OCI-LY1 (cell line): ENCODE data around the gene GPX8.

Experiments
- H2AFZ ChIP-seq: fragments of 200-600 bp; sonication (generic), shearing (Covaris generic); 2 replicates; pipeline ENCODE4 v1.6.0; 2014; ENCODE audit warnings: antibody characterized with exemption, mild to moderate bottlenecking, low read length
- H3F3A ChIP-seq: fragments of 200-600 bp; sonication (generic), shearing (Covaris generic); 2 replicates; pipeline ENCODE4 v1.6.0; 2014; ENCODE audit warnings: mild to moderate bottlenecking, antibody characterized with exemption, low read length, moderate library complexity; ENCODE audit not compliant: insufficient read depth
- H3K27ac ChIP-seq: fragments of 200-600 bp; sonication (generic); 2 replicates; pipeline ENCODE4 v1.5.1; 2014; ENCODE audit warnings: low read length, mixed run types, mild to moderate bottlenecking, low read depth; ENCODE audit not compliant: poor library complexity, severe bottlenecking
- H3K27me3 ChIP-seq: fragments of 200-600 bp; sonication (generic); 2 replicates; pipeline ENCODE4 v1.6.0; 2014; ENCODE audit warnings: antibody characterized with exemption, mild to moderate bottlenecking, low read length, moderate library complexity; ENCODE audit not compliant: insufficient read depth
- H3K36me3 ChIP-seq: fragments of 200-600 bp; sonication (generic); 2 replicates; pipeline ENCODE4 v1.6.1; 2014; ENCODE audit warnings: mild to moderate bottlenecking, antibody characterized with exemption, low read length, moderate library complexity, mixed read lengths; ENCODE audit not compliant: insufficient read depth
- H3K4me1 ChIP-seq: fragments of 200-600 bp; sonication (generic); 2 replicates; pipeline ENCODE4 v1.5.1; 2014; ENCODE audit warnings: mild to moderate bottlenecking, low read length, moderate library complexity; ENCODE audit not compliant: insufficient read depth, severe bottlenecking
- H3K4me2 ChIP-seq: fragments of 200-600 bp; sonication (generic), shearing (Covaris generic); 2 replicates; pipeline ENCODE4 v1.6.1; 2014; ENCODE audit warnings: low read length
- H3K4me3 ChIP-seq: fragments of 200-600 bp; sonication (generic); 2 replicates; pipeline ENCODE4 v1.5.1; 2014; ENCODE audit warnings: low read length, low read depth, mild to moderate bottlenecking, mixed read lengths; ENCODE audit not compliant: poor library complexity, severe bottlenecking
- H3K79me2 ChIP-seq: fragments of 200-600 bp; shearing (Covaris generic); 2 replicates; pipeline ENCODE4 v1.6.1; 2016; ENCODE audit warnings: mixed run types, low read length, mixed read lengths; ENCODE audit not compliant: insufficient read depth
- H3K9ac ChIP-seq: fragments of 200-600 bp; sonication (generic), shearing (Covaris generic); 2 replicates; pipeline ENCODE4 v1.6.1; 2014; ENCODE audit warnings: mild to moderate bottlenecking, low read length, mixed read lengths
- H3K9me2 ChIP-seq: fragments of 200-600 bp; sonication (generic), shearing (Covaris generic); 2 replicates; pipeline ENCODE4 v1.6.1; 2014; ENCODE audit warnings: low read depth, mild to moderate bottlenecking, low read length, mixed read lengths
- H3K9me3 ChIP-seq: fragments of 200-600 bp; shearing (Covaris generic); 2 replicates; pipeline ENCODE4 v1.6.1; 2014; ENCODE audit warnings: low read length, mixed read lengths
- H4K20me1 ChIP-seq: fragments of 200-600 bp; sonication (generic), shearing (Covaris generic); 2 replicates; pipeline ENCODE4 v1.6.0; 2016; ENCODE audit warnings: mild to moderate bottlenecking, low read length; ENCODE audit not compliant: insufficient read depth
- EZH2 ChIP-seq: fragments of 200-600 bp; sonication (generic), shearing (Covaris generic); IDR thresholded peaks from 2 replicates; pipeline ENCODE4 v1.8.0; 2017; ENCODE audit warnings: borderline replicate concordance, mixed run types, mild to moderate bottlenecking, antibody characterized with exemption, low read length, moderate library complexity, mixed read lengths
- TF ChIP-seq, protein P1 (sequence below): fragments of 200-600 bp; sonication (generic), shearing (Covaris generic); IDR thresholded peaks from 2 replicates; pipeline ENCODE4 v1.5.1; 2017; ENCODE audit warnings: mild to moderate bottlenecking, antibody characterized with exemption, low read length, moderate library complexity, mixed read lengths

GPX8 gene

DNA sequence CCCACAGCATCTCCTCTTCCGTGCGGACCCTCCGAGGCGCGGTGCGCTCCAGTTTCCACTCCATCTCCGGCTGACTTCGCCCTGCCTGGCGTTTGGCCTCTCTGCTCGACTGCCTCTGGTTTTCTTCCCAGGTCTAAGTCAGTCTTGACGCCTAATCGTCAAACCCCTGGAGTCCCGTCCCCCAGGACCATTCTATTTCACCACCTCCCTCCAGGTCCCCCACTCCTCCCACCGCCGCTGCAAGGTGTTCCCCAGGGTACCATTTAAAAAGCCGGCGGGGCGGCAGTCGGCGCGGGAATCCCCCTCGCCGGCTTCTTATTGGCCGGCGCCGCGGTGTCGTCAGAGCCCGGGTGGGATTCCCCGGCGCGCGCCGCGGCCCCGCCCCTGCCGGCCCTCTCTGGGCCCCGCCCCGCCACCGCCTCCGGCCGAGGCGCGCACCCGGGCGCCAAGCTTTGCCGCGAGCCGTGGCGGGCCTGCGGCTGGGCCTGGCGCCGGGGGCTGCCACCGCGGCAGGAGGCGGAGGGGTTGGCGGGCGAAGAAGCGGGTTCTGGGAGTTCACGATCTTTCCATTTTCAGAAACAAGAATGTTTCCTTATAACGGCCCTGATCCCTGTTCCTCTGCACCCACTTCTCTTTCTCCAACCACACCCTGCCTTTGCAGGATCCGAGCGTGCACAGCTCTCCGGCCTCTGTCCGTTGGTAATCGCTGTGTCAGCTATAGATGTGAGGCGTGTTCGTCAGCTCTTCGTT lies 13.1 kb downstream of the GPX8 start, which contains the start of gene CDC20B:
CDC20B (minus strand) TSS at position 241 of the 750 bp plus-strand sequence; CDS start at position 64, 177 bp downstream.
- Histone ChIP-seq H3K4me3 (peak within 1 kb of the TSS; percentile 65), H3K4me1 (peaks cover 31% of the 10 kb centered on the region), H3F3A (no peaks in the 10 kb centered on the region), H2AFZ (peak within 1 kb of the TSS; percentile 31; the same call in 1 of the 2 replicates), H3K4me2 (peak within 1 kb of the TSS; percentile 93), H3K79me2 (no peaks in the 10 kb centered on the region), H3K9me3 (no peaks in the 10 kb centered on the region), H3K9me2 (no peaks in the 10 kb centered on the region), H4K20me1 (no peaks in the 10 kb centered on the region), H3K9ac (peak within 1 kb of the TSS; percentile 34; the same call in 1 of the 2 replicates), H3K27me3 (no peaks in the 10 kb centered on the region), H3K36me3 (no peaks in the 10 kb centered on the region), H3K27ac (no peak within 1 kb of the TSS)
- TF ChIP-seq EZH2 = no peak
- TF ChIP-seq, protein P1, sequence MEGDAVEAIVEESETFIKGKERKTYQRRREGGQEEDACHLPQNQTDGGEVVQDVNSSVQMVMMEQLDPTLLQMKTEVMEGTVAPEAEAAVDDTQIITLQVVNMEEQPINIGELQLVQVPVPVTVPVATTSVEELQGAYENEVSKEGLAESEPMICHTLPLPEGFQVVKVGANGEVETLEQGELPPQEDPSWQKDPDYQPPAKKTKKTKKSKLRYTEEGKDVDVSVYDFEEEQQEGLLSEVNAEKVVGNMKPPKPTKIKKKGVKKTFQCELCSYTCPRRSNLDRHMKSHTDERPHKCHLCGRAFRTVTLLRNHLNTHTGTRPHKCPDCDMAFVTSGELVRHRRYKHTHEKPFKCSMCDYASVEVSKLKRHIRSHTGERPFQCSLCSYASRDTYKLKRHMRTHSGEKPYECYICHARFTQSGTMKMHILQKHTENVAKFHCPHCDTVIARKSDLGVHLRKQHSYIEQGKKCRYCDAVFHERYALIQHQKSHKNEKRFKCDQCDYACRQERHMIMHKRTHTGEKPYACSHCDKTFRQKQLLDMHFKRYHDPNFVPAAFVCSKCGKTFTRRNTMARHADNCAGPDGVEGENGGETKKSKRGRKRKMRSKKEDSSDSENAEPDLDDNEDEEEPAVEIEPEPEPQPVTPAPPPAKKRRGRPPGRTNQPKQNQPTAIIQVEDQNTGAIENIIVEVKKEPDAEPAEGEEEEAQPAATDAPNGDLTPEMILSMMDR = no peak

DNA sequence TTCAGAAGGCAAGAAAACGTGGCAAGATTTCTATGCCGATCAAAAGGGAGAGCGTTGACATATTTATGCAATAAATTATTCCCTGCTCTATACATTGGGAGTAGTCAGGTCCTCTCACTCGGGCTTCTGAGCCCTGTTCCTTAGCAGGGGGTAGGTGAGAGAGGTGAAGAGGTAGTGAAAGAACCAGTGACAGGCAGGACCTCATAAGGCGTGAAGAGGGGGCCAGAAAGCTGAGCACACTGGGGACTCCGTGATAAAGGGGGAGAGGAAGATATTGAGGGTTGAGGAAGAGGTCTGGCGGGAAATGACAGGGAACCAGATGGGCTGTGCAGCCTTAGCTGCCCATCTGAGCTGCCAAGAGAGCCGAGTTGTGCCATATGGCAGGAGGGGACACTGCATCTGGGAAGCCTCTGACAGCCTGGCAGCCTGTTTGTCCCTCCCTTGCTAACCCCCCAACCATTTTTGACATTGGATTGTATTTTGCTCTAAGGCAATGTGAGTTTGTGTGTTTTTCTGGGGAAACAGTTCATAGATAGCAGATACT lies 13.8 kb downstream of the GPX8 start:
- Histone ChIP-seq H3K9me3 (no peaks in the 10 kb centered on the region), H2AFZ (peak overlapping the region; percentile 31; the same call in 1 of the 2 replicates), H3K4me2 (peak overlapping the region; percentile 68), H3K4me1 (peaks cover 31% of the 10 kb centered on the region), H3F3A (no peaks in the 10 kb centered on the region), H3K79me2 (no peaks in the 10 kb centered on the region), H3K9ac (peak overlapping the region; percentile 34; the same call in 1 of the 2 replicates), H3K4me3 (peak overlapping the region; percentile 65), H3K9me2 (no peaks in the 10 kb centered on the region), H3K36me3 (no peaks in the 10 kb centered on the region), H4K20me1 (no peaks in the 10 kb centered on the region), H3K27me3 (no peaks in the 10 kb centered on the region), H3K27ac (no peak overlapping the region)
- TF ChIP-seq EZH2 = no peak
- TF ChIP-seq, protein P1 = no peak

DNA sequence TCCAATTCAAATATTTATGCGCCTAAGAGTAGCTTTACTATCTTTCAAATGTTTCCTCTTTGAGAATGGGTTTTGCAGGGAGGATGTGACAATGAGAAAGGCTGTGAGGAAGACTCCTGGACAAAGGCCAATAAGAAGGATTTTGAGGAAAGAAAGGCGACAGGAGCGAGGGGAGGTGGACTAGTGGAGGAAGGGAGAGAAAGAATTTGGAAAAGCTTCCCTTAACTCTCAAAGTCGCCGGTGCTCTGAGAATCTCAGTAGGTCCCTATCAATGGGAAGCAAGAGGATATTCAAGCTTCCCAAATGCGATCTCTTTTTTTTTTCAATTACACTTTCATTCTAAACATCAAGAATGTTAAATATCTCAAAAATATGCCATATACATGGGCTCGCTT lies 15.8 kb downstream of the GPX8 start:
- H3K4me2 ChIP-seq = peak overlapping the region; percentile 81
- H3K9ac ChIP-seq = no peak overlapping the region
- H3K4me3 ChIP-seq = peak overlapping the region; percentile 49
- no peaks in the 10 kb centered on the region for H3K9me2 ChIP-seq
- peaks cover 31% of the 10 kb centered on the region for H3K4me1 ChIP-seq
- H3F3A ChIP-seq = no peaks in the 10 kb centered on the region
- no peak overlapping the region for H2AFZ ChIP-seq
- TF ChIP-seq, protein P1 = no peak
- TF ChIP-seq EZH2 = no peak
- H3K27me3 ChIP-seq = no peaks in the 10 kb centered on the region
- no peaks in the 10 kb centered on the region for H3K79me2 ChIP-seq
- H4K20me1 ChIP-seq = no peaks in the 10 kb centered on the region
- no peaks in the 10 kb centered on the region for H3K36me3 ChIP-seq
- H3K27ac ChIP-seq = no peak overlapping the region
- no peaks in the 10 kb centered on the region for H3K9me3 ChIP-seq
